ENCODE results near the gene ALX3.
A peak's percentile ranks its signal among the peaks of the same experiment; 100 is the strongest.

ALX3 gene

GRCh38 chr1:110112143-110112542 is 41.7 kb upstream of the ALX3 start, which contains the start of gene UBL4B:
TSS of gene UBL4B (plus strand) at chr1:110112443. CDS start at chr1:110112535, 92 bp downstream.
- TF ChIP-seq CTCF (IDR thresholded peaks at IDR 0.05; ENCODE audit: low read depth, low read length) = no peak
- H3K4me3 ChIP-seq (ENCODE audit: low read depth, low read length) = no peak within 1 kb of the TSS

DNA sequence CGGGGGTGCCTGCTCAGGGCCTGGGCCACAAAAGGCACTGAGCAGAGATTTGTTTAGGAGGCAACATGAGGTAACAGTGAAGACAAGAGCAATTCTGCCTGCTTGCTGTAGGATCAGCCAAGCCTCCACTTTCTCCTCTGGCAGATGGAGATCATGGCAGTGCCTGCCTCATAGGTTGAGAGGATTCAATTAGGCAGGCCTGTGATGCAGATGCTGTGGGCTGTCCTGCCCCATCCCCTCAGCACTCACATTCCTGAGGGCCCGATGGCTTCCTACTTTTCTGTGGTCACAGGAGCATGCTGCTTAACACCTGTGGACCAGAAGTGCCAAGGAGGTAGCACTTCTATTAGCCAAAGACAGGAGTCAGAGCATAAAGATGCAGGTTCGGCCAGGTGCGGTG is 40.6 kb upstream of the ALX3 start:
- TF ChIP-seq CTCF (IDR thresholded peaks at IDR 0.05; ENCODE audit: low read depth, low read length) = no peak
- H3K4me3 ChIP-seq (ENCODE audit: low read depth, low read length) = no peak overlapping the region

- no peak overlapping the region for H3K4me3 ChIP-seq (ENCODE audit: low read depth, low read length)
- no peak for TF ChIP-seq CTCF (IDR thresholded peaks at IDR 0.05; ENCODE audit: low read depth, low read length)
Observed at GRCh38 chr1:110107867-110108469, 37.5 kb upstream of the ALX3 start.

- H3K4me3 ChIP-seq (ENCODE audit: low read depth, low read length) = no peak overlapping the region
- TF ChIP-seq CTCF (IDR thresholded peaks at IDR 0.05; ENCODE audit: low read depth, low read length) = peak; percentile 95
Observed at GRCh38 chr1:110106013-110106941, 35.8 kb upstream of the ALX3 start.

- no peak for TF ChIP-seq CTCF (IDR thresholded peaks at IDR 0.05; ENCODE audit: low read depth, low read length)
- H3K4me3 ChIP-seq (ENCODE audit: low read depth, low read length) = no peak overlapping the region
Observed at GRCh38 chr1:110102081-110102480, 31.6 kb upstream of the ALX3 start.

GRCh38 chr1:110100335-110100734 is 29.9 kb upstream of the ALX3 start:
- H3K4me3 ChIP-seq (ENCODE audit: low read depth, low read length) = no peak overlapping the region
- TF ChIP-seq CTCF (IDR thresholded peaks at IDR 0.05; ENCODE audit: low read depth, low read length) = no peak
